Common myeloid progenitor, CD34-positive (primary cell): Measurements from ENCODE around the gene PVR.

Experiments used
- CTCF ChIA-PET: fragments of 350-600 bp; sonication (Branson Sonifier 250); formaldehyde crosslinking; loops from one replicate; lab custom pipeline; 2021; ENCODE audit warnings: antibody characterized with exemption; lab: Charles Lee
- POLR2A ChIA-PET: fragments of 350-600 bp; sonication (Branson Sonifier 250); formaldehyde crosslinking; loops from one replicate; lab custom pipeline; 2021; ENCODE audit warnings: antibody characterized with exemption; lab: Charles Lee
- DNase-seq, 3 donors: peaks; one replicate each; pipeline versions ENCODE4 v3.0.0 to v3.0.0-alpha.2; 2013
- H3K27ac ChIP-seq, 2 experiments: 1 replicate in 1 of 2; 2 replicates in 1 of 2; pipeline ENCODE4 v1.7.0; 2013; ENCODE audit warnings: inconsistent platforms in 2 of 2, low read length in 2 of 2, mild to moderate bottlenecking in 2 of 2, low read depth in 1 of 2, moderate library complexity in 1 of 2; ENCODE audit not compliant: severe bottlenecking in 2 of 2, insufficient read depth in 1 of 2, poor library complexity in 1 of 2
- H3K27me3 ChIP-seq, 5 experiments: replicated peaks in 2 of 5; 1 replicate in 3 of 5; 2 replicates in 2 of 5; pipeline versions ENCODE4 v1.6.1 to v1.7.0; 2013; ENCODE audit warnings: low read length in 4 of 5, mild to moderate bottlenecking in 2 of 5, moderate library complexity in 2 of 5, inconsistent platforms in 1 of 5; ENCODE audit not compliant: insufficient read depth in 5 of 5, control insufficient read depth in 4 of 5
- H3K36me3 ChIP-seq, 4 experiments: 1 replicate in 2 of 4; 2 replicates in 2 of 4; pipeline versions ENCODE4 v1.6.1 to v1.7.0; 2013; ENCODE audit warnings: low read length in 3 of 4, control low read depth in 1 of 4, mild to moderate bottlenecking in 1 of 4; ENCODE audit not compliant: control insufficient read depth in 4 of 4, insufficient read depth in 4 of 4
- H3K4me1 ChIP-seq, 4 experiments: 1 replicate in 3 of 4; 2 replicates in 1 of 4; pipeline versions ENCODE4 v1.6.1 to v1.7.1; 2013; ENCODE audit warnings: low read length in 3 of 4, mild to moderate bottlenecking in 3 of 4, control low read depth in 1 of 4, inconsistent platforms in 1 of 4, moderate library complexity in 1 of 4; ENCODE audit not compliant: control insufficient read depth in 4 of 4, insufficient read depth in 4 of 4; ENCODE audit errors: control extremely low read depth in 1 of 4
- H3K4me3 ChIP-seq, 7 experiments: 1 replicate in 4 of 7; 2 replicates in 3 of 7; pipeline versions ENCODE4 v1.5.1 to v1.7.0; 2013; ENCODE audit warnings: mild to moderate bottlenecking in 7 of 7, low read length in 6 of 7, moderate library complexity in 6 of 7, inconsistent platforms in 2 of 7, low read depth in 2 of 7, control low read depth in 1 of 7; ENCODE audit not compliant: insufficient read depth in 4 of 7, control insufficient read depth in 1 of 7; ENCODE audit errors: extremely low read depth in 1 of 7
- H3K9me3 ChIP-seq, 5 experiments: 1 replicate in 4 of 5; 2 replicates in 1 of 5; pipeline versions ENCODE4 v1.6.1 to v1.7.1; 2013; ENCODE audit warnings: low read length in 4 of 5, mild to moderate bottlenecking in 2 of 5, inconsistent platforms in 1 of 5, low read depth in 1 of 5, moderate library complexity in 1 of 5; ENCODE audit not compliant: control insufficient read depth in 4 of 5, insufficient read depth in 2 of 5; ENCODE audit errors: control extremely low read depth in 1 of 5
- WGBS: methylation state at CpG from one replicate; pipeline ENCODE4 v1.1.5; 2013; ENCODE audit not compliant: insufficient coverage; 5-methylcytosine and 5-hydroxymethylcytosine counted together

PVR gene

DNA sequence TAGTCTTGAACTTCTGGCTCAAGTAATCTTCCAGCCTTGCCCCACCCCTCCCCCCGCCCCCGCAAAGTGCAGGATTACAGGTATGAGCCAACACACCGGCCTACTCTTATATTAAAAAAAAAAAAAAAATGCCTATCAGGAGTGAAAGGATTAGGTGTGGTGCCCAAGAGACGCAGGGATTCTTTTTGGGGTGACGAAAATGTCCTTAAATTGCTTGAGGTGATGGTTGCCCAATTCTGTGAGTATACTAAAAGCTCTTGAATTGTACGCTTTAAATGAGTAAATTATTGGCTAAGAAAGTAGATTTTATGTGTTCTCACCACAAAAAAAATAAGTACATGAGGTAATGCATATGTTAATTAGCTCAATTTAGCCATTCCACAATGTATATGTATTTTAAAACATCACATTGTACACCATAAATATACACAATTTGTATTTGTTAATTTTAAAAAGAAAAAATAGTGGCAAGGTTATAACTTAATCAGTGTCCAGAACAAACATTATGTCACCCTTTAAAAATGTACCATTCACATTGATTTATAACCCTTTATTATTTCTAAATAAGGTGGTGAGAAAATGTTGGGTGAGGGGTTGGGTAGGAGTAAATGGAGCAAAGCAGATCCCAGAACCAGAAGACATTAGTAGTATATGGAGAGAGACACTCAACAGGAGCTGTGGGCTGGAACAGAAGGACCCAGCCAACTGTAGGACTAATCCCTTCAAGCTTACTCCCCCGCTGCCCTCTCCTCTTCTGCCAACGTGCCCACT, 26.4 kb upstream of the PVR start:
- ChIA-PET POLR2A (interaction anchor here (0.7 kb wide), 1 partner anchor 14 kb away, joined by 4 read pairs; no protein-coding TSS in a partner anchor), CTCF (interaction anchor here (0.9 to 1.9 kb wide), 4 partner anchors 13 to 46 kb away, joined by 3 to 6 read pairs (median 4); no protein-coding TSS in a partner anchor)
- no peak for DNase-seq
- no peaks in the 10 kb centered on the region for H3K36me3 ChIP-seq
- no peak overlapping the region for H3K27ac ChIP-seq
- no peaks in the 10 kb centered on the region for H3K9me3 ChIP-seq
- H3K4me1 ChIP-seq: peaks cover 2 to 21% (median 5%) of the 10 kb centered on the region in 4 experiments
- H3K27me3 ChIP-seq: no peaks in the 10 kb centered on the region
- H3K4me3 ChIP-seq: no peak overlapping the region
- WGBS: 100% methylated on average over 2 of the region's 8 CpGs

- POLR2A ChIA-PET: no interaction called here
These were observed 24.9 kb upstream of the PVR start for GRCh38 chr19:44618640-44619357.

GRCh38 chr19:44620667-44621066, 23.0 kb upstream of the PVR start:
- Histone ChIP-seq H3K36me3 (no peaks in the 10 kb centered on the region), H3K9me3 (peaks cover 0 to under 1% (median 0%) of the 10 kb centered on the region in 5 experiments), H3K27ac (no peak overlapping the region), H3K4me3 (no peak overlapping the region), H3K27me3 (no peaks in the 10 kb centered on the region), H3K4me1 (peaks cover 2 to 16% (median 13%) of the 10 kb centered on the region in 4 experiments)
- CTCF ChIA-PET: no interaction called here
- no peak for DNase-seq
- POLR2A ChIA-PET: no interaction called here
- 98% methylated on average over 5 of the region's 5 CpGs for WGBS

More at GRCh38 chr19:44618640-44619357, 24.9 kb upstream of the PVR start:
- no peak overlapping the region for H3K4me3 ChIP-seq
- H3K4me1 ChIP-seq: peaks cover 2 to 31% (median 17%) of the 10 kb centered on the region in 4 experiments
- 94% methylated on average over 4 of the region's 7 CpGs for WGBS
- CTCF ChIA-PET: interaction anchor here (0.9 to 1.9 kb wide), 2 partner anchors 15 to 48 kb away, joined by 3 to 6 read pairs; no protein-coding TSS in a partner anchor
- H3K36me3 ChIP-seq: no peaks in the 10 kb centered on the region
- no peaks in the 10 kb centered on the region for H3K27me3 ChIP-seq
- H3K9me3 ChIP-seq: no peaks in the 10 kb centered on the region
- no peak for DNase-seq
- no peak overlapping the region for H3K27ac ChIP-seq

DNA sequence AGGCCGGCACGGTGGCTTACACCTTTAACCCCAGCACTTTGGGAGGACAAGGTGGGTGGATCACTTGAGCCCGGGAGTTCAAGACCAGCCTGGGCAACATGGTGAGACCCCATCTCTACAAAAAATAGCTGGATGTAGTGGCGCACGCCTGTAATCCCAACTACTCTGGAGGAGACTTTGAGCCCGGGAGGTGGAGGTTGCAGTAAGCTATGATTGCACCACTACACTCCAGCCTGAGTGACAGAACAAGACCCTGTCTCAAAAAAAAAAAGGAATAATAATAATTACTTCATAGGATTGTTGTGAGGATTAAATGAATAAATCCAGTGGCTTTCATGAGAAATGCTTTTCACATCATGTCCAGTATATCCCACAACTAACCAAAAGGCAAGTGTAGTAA, 22.3 kb upstream of the PVR start:
- H3K4me3 ChIP-seq: no peak overlapping the region
- peaks cover 0 to 13% (median 12%) of the 10 kb centered on the region in 4 experiments for H3K4me1 ChIP-seq
- ChIA-PET POLR2A (no interaction called here), CTCF (no interaction called here)
- H3K27me3 ChIP-seq: no peaks in the 10 kb centered on the region
- H3K9me3 ChIP-seq: peaks cover 0 to 2% (median 0%) of the 10 kb centered on the region in 5 experiments
- no peak overlapping the region for H3K27ac ChIP-seq
- H3K36me3 ChIP-seq: no peaks in the 10 kb centered on the region
- 91% methylated on average over 3 of the region's 6 CpGs for WGBS
- no peak for DNase-seq

DNA sequence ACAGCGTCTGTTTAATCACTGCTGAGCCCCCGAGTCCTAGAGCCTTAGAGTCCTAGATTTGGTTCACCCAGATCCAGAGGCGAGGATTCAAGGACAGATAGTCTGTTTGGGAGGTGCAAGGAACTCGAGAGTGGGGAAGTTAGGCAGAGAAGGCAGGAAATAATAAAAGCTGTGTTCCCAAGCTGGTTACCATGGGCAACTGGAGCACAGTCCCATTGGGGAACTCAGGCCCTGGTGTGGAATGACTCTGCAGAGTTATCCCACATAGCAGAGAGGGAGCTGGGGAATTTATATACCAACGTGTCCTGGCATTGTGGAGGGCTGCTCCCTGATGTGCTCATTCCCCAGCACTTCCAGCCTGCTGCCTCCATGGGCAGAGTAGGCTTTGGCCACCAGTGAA, 20.6 kb upstream of the PVR start:
- 51% methylated on average over 5 of the region's 5 CpGs for WGBS
- CTCF ChIA-PET: interaction anchor here (1.5 kb wide), 2 partner anchors 31 to 37 kb away, joined by 3 to 5 read pairs; no protein-coding TSS in a partner anchor
- peak; percentile 32 to 74 (median 72) for DNase-seq
- Histone ChIP-seq H3K36me3 (no peaks in the 10 kb centered on the region), H3K27me3 (no peaks in the 10 kb centered on the region), H3K9me3 (peaks cover 0 to 2% (median 0%) of the 10 kb centered on the region in 5 experiments), H3K4me3 (peak overlapping the region in 1 of 7 experiments; percentile 28), H3K27ac (no peak overlapping the region), H3K4me1 (peaks cover 0 to 13% (median 12%) of the 10 kb centered on the region in 4 experiments)
- POLR2A ChIA-PET: interaction anchor here (0.6 kb wide), 1 partner anchor 163 kb away, joined by 5 read pairs; no protein-coding TSS in a partner anchor

DNA sequence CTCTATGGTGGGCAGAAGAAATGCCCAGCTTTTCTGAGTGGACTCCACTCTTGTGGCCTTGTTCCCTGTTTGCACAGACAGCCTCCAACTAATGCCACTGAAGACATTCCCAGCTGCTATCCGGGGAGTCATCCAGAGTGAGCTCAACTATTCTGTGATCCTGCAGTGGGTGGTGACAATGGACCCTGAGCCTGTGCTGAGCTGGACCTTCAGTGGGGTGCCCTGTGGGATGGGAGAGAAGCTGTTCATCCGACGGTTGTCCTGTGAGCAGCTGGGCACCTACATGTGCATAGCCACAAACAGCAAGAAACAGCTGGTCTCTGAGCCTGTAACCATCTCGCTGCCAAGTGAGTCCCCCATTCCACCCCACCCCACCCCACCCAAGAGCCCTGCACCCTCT, 20.1 kb upstream of the PVR start:
- Histone ChIP-seq H3K4me1 (peaks cover 0 to 13% (median 11%) of the 10 kb centered on the region in 4 experiments), H3K36me3 (no peaks in the 10 kb centered on the region), H3K9me3 (peaks cover 0 to 2% (median 0%) of the 10 kb centered on the region in 5 experiments), H3K4me3 (no peak overlapping the region), H3K27ac (no peak overlapping the region), H3K27me3 (no peaks in the 10 kb centered on the region)
- no peak for DNase-seq
- WGBS: 100% methylated on average over 1 of the region's 4 CpGs
- CTCF ChIA-PET: interaction anchor here (1.5 kb wide), 2 partner anchors 31 to 36 kb away, joined by 3 to 5 read pairs; no protein-coding TSS in a partner anchor
- POLR2A ChIA-PET: interaction anchor here (0.6 kb wide), 1 partner anchor 163 kb away, joined by 5 read pairs; no protein-coding TSS in a partner anchor
